IMR-90 (cell line): Measurements from ENCODE around the gene TBC1D32. TPM values are rescaled to one million over a fixed set of nuclear protein-coding genes. Genes with fewer than 3 reads are reported as not detected.

Source experiments
- ATAC-seq: fragments of 200-7000 bp; cut with Tn5 transposase; 2 replicates; pipeline ENCODE4 v1.9.1; 2020; ENCODE audit warnings: low read depth, mild to moderate bottlenecking, moderate library complexity
- BruUV-seq: library from RNA; stranded (reverse); fragments of 400-500 nt; replicated peaks from 2 replicates; lab custom pipeline; 2021; lab: Mats Ljungman, UMichigan
- CTCF ChIA-PET: fragments of 300-600 bp; formaldehyde crosslinking; extraction: SDS; loops from one replicate; lab custom pipeline; 2021; ENCODE audit warnings: antibody characterized with exemption; lab: Yijun Ruan, JAX
- POLR2A ChIA-PET: fragments of 300-600 bp; sonication (Branson Sonifier 250); formaldehyde crosslinking; loops from one replicate; lab custom pipeline; 2022; ENCODE audit warnings: antibody characterized with exemption; ENCODE audit not compliant: unreplicated experiment; lab: Charles Lee
- DNase-seq: peaks from one replicate; pipeline ENCODE4 v3.0.0; 2013
- H2AFZ ChIP-seq: replicated peaks from 2 replicates; pipeline ENCODE3; 2013; ENCODE audit warnings: low read length, mild to moderate bottlenecking; ENCODE audit not compliant: poor library complexity
- H2AK5ac ChIP-seq: 2 replicates; pipeline ENCODE4 v1.6.1; 2013; ENCODE audit warnings: low read depth, low read length, inconsistent platforms
- H2AK9ac ChIP-seq: replicated peaks from 2 replicates; pipeline ENCODE3; 2013; ENCODE audit warnings: mild to moderate bottlenecking, low read depth, low read length, moderate library complexity; ENCODE audit not compliant: poor library complexity
- H2BK120ac ChIP-seq: 2 replicates; pipeline ENCODE4 v1.6.1; 2013; ENCODE audit warnings: low read depth, low read length, inconsistent platforms
- H2BK15ac ChIP-seq: 3 replicates; pipeline ENCODE4 v1.6.1; 2013; ENCODE audit warnings: low read depth, low read length, inconsistent platforms
- H2BK20ac ChIP-seq: 2 replicates; pipeline ENCODE4 v1.6.1; 2013; ENCODE audit warnings: low read depth, mild to moderate bottlenecking, inconsistent platforms, low read length, moderate library complexity
- H2BK5ac ChIP-seq: 2 replicates; pipeline ENCODE4 v1.6.1; 2013; ENCODE audit warnings: mild to moderate bottlenecking, low read depth, low read length, inconsistent platforms; ENCODE audit not compliant: poor library complexity, severe bottlenecking
- H3K14ac ChIP-seq: replicated peaks from 2 replicates; pipeline ENCODE4 v1.6.1; 2013; ENCODE audit warnings: low read depth, low read length, inconsistent platforms
- H3K18ac ChIP-seq: 2 replicates; pipeline ENCODE4 v1.6.1; 2013; ENCODE audit warnings: low read depth, low read length, control low read depth
- H3K23ac ChIP-seq: 2 replicates; pipeline ENCODE4 v1.6.1; 2013; ENCODE audit warnings: low read depth, low read length, inconsistent platforms
- H3K27ac ChIP-seq: 2 replicates; pipeline ENCODE4 v1.5.1; 2013; ENCODE audit warnings: mild to moderate bottlenecking, control low read depth, low read length; ENCODE audit not compliant: insufficient read depth
- H3K27me3 ChIP-seq: 2 replicates; pipeline ENCODE4 v1.6.1; 2013; ENCODE audit warnings: low read length; ENCODE audit not compliant: control insufficient read depth, insufficient read depth
- H3K36me3 ChIP-seq: 2 replicates; pipeline ENCODE4 v1.6.1; 2013; ENCODE audit warnings: low read length, mixed read lengths; ENCODE audit not compliant: control insufficient read depth, insufficient read depth
- H3K4ac ChIP-seq: 2 replicates; pipeline ENCODE4 v1.6.1; 2013; ENCODE audit warnings: low read depth, low read length, inconsistent platforms
- H3K4me1 ChIP-seq: 2 replicates; pipeline ENCODE4 v1.6.1; 2013; ENCODE audit warnings: low read length, mixed read lengths; ENCODE audit not compliant: control insufficient read depth, insufficient read depth
- H3K4me2 ChIP-seq: 2 replicates; pipeline ENCODE4 v1.6.1; 2013; ENCODE audit warnings: low read depth, mild to moderate bottlenecking, control low read depth, low read length, moderate library complexity
- H3K4me3 ChIP-seq: 2 replicates; pipeline ENCODE4 v1.5.1; 2013; ENCODE audit warnings: low read depth, mild to moderate bottlenecking, control low read depth, low read length, moderate library complexity; ENCODE audit not compliant: insufficient read depth
- H3K56ac ChIP-seq: 2 replicates; pipeline ENCODE4 v1.6.1; 2013; ENCODE audit warnings: low read length, inconsistent platforms; ENCODE audit not compliant: insufficient read depth; ENCODE audit errors: extremely low read depth
- H3K79me1 ChIP-seq, 2 experiments: 2 replicates each; pipeline ENCODE4 v1.6.1; 2013; ENCODE audit warnings: low read length in 2 of 2, inconsistent platforms in 1 of 2, low read depth in 1 of 2
- H3K9ac ChIP-seq: 2 replicates; pipeline ENCODE4 v1.6.1; 2013; ENCODE audit warnings: low read depth, low read length, control low read depth
- H3K9me1 ChIP-seq: 2 replicates; pipeline ENCODE4 v1.6.1; 2013; ENCODE audit warnings: low read length, inconsistent platforms; ENCODE audit not compliant: insufficient read depth
- H3K9me3 ChIP-seq: 2 replicates; pipeline ENCODE4 v1.6.1; 2013; ENCODE audit warnings: low read length; ENCODE audit not compliant: control insufficient read depth, insufficient read depth
- H4K20me1 ChIP-seq: 2 replicates; pipeline ENCODE4 v1.6.1; 2013; ENCODE audit warnings: low read length, inconsistent platforms; ENCODE audit not compliant: insufficient read depth
- H4K5ac ChIP-seq: 2 replicates; pipeline ENCODE4 v1.6.1; 2013; ENCODE audit warnings: mild to moderate bottlenecking, low read depth, low read length, control low read depth
- H4K8ac ChIP-seq, 2 experiments: 2 replicates each; pipeline ENCODE4 v1.6.1; 2013; ENCODE audit warnings: low read depth in 2 of 2, low read length in 2 of 2, control low read depth in 1 of 2, inconsistent platforms in 1 of 2
- H4K91ac ChIP-seq: 2 replicates; pipeline ENCODE4 v1.6.1; 2013; ENCODE audit warnings: low read depth, low read length, inconsistent platforms; ENCODE audit not compliant: insufficient read depth
- CTCF ChIP-seq: conservative IDR thresholded peaks from 2 replicates; pipeline ENCODE4 v1.5.1; 2012; ENCODE audit warnings: mild to moderate bottlenecking, low read depth, low read length, improper control_type of control experiment
- MXI1 ChIP-seq: IDR thresholded peaks from 2 replicates; pipeline ENCODE4 v1.6.1; 2012; ENCODE audit warnings: low read depth, mild to moderate bottlenecking, low read length, moderate library complexity, borderline replicate concordance
- RAD21 ChIP-seq: IDR thresholded peaks from 2 replicates; pipeline ENCODE4 v1.6.1; 2012; ENCODE audit warnings: low read length, improper control_type of control experiment
- WGBS, 2 experiments: methylation state at CpG; one replicate each; pipeline versions ENCODE4 v1.1.5 to v1.1.7; 2013; ENCODE audit warnings: missing lambda C conversion rate in 2 of 2; ENCODE audit not compliant: insufficient read length in 1 of 2; ENCODE audit errors: extremely low coverage in 2 of 2; 5-methylcytosine and 5-hydroxymethylcytosine counted together
- dilution Hi-C: fragments of 300-500 bp; cut with HindIII; formaldehyde crosslinking; loops from one replicate; pipeline ENCODE4 v1.14.3; 2018; ENCODE audit warnings: low sequenced_read_pairs; ENCODE audit not compliant: unreplicated experiment
- in situ Hi-C: fragments of 300-500 bp; cut with MboI; formaldehyde crosslinking; loops from 3 replicates; pipeline ENCODE4 v1.14.3; 2019; ENCODE audit warnings: low sequenced_read_pairs, inconsistent platforms, mixed read lengths
- intact Hi-C: fragments of 100-400 bp; cut with micrococcal nuclease; formaldehyde crosslinking; loops from 2 replicates; pipeline ENCODE4 v1.10.0; 2022
- polyA plus RNA-seq, 3 experiments: library from polyadenylated mRNA; depleted of rRNA; stranded (reverse); fragments of >200 nt; gene quantifications; 2 replicates each; pipeline ENCODE4 v1.2.3, GENCODE V29; 2012; ENCODE audit warnings: low replicate concordance in 1 of 3
- total RNA-seq: library from RNA; depleted of rRNA; stranded (reverse); fragments of >200 nt; gene quantifications from 2 replicates; pipeline ENCODE4 v1.2.3, GENCODE V29; 2012
- TF ChIP-seq, protein P1 (sequence below): fragments of 150-350 bp; IDR thresholded peaks from 2 replicates; pipeline ENCODE4 v1.6.1; 2016; ENCODE audit warnings: low read depth, mild to moderate bottlenecking, low read length, moderate library complexity, borderline replicate concordance

TBC1D32 gene
- total and polyA plus RNA-seq, 2 of the 4 experiments (the other 2 are of a cell fraction): 3.0 to 7.2 TPM

DNA sequence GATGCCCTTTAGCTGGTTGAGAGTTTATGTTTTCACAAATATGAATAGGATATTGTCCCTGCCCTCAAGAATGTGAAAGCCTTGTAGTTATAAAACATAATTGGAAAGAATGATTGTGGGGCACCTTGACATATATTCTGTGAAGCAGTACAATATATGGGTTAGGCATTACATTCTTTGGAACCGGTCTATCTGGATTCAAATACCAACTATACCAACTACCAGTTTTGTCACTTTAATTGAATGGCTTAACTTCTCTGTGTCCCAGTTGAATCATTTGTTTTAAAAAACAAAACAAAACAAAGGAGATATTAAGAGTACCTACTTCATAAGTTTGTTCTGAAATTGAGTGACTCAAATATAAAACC, 146.5 kb downstream of the TBC1D32 start:
- no peak for ATAC-seq
- no peak overlapping the region for H2AK9ac ChIP-seq
- CTCF ChIA-PET: interaction anchor here (0.7 kb wide), 1 partner anchor 271 kb away, joined by 3 read pairs; no protein-coding TSS in a partner anchor

More for the DNA sequence above, 146.5 kb downstream of the TBC1D32 start:
- Histone ChIP-seq H3K18ac (no peak overlapping the region), H3K23ac (no peak overlapping the region), H3K4me3 (no peak overlapping the region), H4K5ac (no peak overlapping the region), H3K27me3 (no peaks in the 10 kb centered on the region), H3K27ac (no peak overlapping the region), H3K4me1 (no peaks in the 10 kb centered on the region), H2BK20ac (no peak overlapping the region), H4K91ac (no peak overlapping the region), H2AK5ac (no peak overlapping the region), H2BK120ac (no peak overlapping the region), H2BK5ac (no peak overlapping the region), H3K9me1 (no peaks in the 10 kb centered on the region), H3K9ac (no peak overlapping the region), H3K56ac (no peak overlapping the region), H2BK15ac (no peak overlapping the region), H3K9me3 (no peaks in the 10 kb centered on the region), H4K20me1 (no peaks in the 10 kb centered on the region), H3K79me1 (no peaks in the 10 kb centered on the region), H2AFZ (no peak overlapping the region), H3K36me3 (no peaks in the 10 kb centered on the region), H3K4ac (no peak overlapping the region), H4K8ac (no peak overlapping the region), H3K4me2 (no peak overlapping the region), H3K14ac (no peak overlapping the region)
- no peak for DNase-seq
- intact Hi-C loops (no loop called here), in situ Hi-C loops (no loop called here), dilution Hi-C loops (no loop called here)
- TF ChIP-seq RAD21 (no peak), MXI1 (no peak), CTCF (no peak)
- TF ChIP-seq, protein P1, sequence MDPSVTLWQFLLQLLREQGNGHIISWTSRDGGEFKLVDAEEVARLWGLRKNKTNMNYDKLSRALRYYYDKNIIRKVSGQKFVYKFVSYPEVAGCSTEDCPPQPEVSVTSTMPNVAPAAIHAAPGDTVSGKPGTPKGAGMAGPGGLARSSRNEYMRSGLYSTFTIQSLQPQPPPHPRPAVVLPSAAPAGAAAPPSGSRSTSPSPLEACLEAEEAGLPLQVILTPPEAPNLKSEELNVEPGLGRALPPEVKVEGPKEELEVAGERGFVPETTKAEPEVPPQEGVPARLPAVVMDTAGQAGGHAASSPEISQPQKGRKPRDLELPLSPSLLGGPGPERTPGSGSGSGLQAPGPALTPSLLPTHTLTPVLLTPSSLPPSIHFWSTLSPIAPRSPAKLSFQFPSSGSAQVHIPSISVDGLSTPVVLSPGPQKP: no peak
- POLR2A ChIA-PET: no interaction called here
- BruUV-seq: no TSS peak
- WGBS, 2 experiments: no CpG with 5 or more reads among the region's 1 CpG
